ENCODE data around the gene RIN3.

The RIN3 gene

GRCh38 chr14:92695562-92695961 is 182.0 kb downstream of the RIN3 start:
- no peak for DNase-seq

- DNase-seq: no peak
These were observed 182.8 kb downstream of the RIN3 start for GRCh38 chr14:92696366-92696765.

- DNase-seq: no peak
These were observed 184.8 kb downstream of the RIN3 start for GRCh38 chr14:92698393-92698792.

GRCh38 chr14:92701826-92702225 is 188.2 kb downstream of the RIN3 start:
- no peak for DNase-seq

GRCh38 chr14:92702441-92702918 is 188.9 kb downstream of the RIN3 start:
- no peak for DNase-seq

GRCh38 chr14:92703516-92703915 is 189.9 kb downstream of the RIN3 start:
- DNase-seq: no peak

GRCh38 chr14:92704036-92704804 is 190.6 kb downstream of the RIN3 start:
- DNase-seq: no peak

- no peak for DNase-seq
These were observed 191.2 kb downstream of the RIN3 start for GRCh38 chr14:92704821-92705220.

- no peak for DNase-seq
These were observed 192.8 kb downstream of the RIN3 start for GRCh38 chr14:92706386-92706785.

GRCh38 chr14:92709340-92710000 is 195.9 kb downstream of the RIN3 start:
- no peak for DNase-seq

GRCh38 chr14:92710001-92710341 is 196.4 kb downstream of the RIN3 start:
- DNase-seq: no peak

- DNase-seq: no peak
These were observed 198.5 kb downstream of the RIN3 start for GRCh38 chr14:92711976-92712653.

- no peak for DNase-seq
These were observed 199.1 kb downstream of the RIN3 start for GRCh38 chr14:92712654-92713051.

- peak; percentile 69 for DNase-seq
These were observed 201.2 kb downstream of the RIN3 start for GRCh38 chr14:92714739-92715307.

GRCh38 chr14:92716131-92716530 is 202.6 kb downstream of the RIN3 start:
- DNase-seq: no peak

- DNase-seq: no peak
These were observed 204.0 kb downstream of the RIN3 start for GRCh38 chr14:92717571-92718042.

- DNase-seq: no peak
These were observed 205.1 kb downstream of the RIN3 start for GRCh38 chr14:92718664-92719063.

GRCh38 chr14:92719421-92719820 is 205.8 kb downstream of the RIN3 start:
- no peak for DNase-seq

- DNase-seq: no peak
These were observed 206.3 kb downstream of the RIN3 start for GRCh38 chr14:92719890-92720323.

GRCh38 chr14:92724516-92725340 is 211.1 kb downstream of the RIN3 start:
- DNase-seq: no peak

GRCh38 chr14:92726135-92726932 is 212.8 kb downstream of the RIN3 start:
- no peak for DNase-seq

GRCh38 chr14:92726933-92727262 is 213.3 kb downstream of the RIN3 start:
- no peak for DNase-seq

Measured in eye (tissue), 1 donor.